NCI-H774 (cell line): ENCODE results near the gene NPHS1.
"Not testable (repeated sequence)": the region's sequence is repeated elsewhere in the genome, so short reads cannot be mapped to it uniquely, and the experiment has no call there.

ENCODE experiments used
- DNase-seq: peaks from one replicate; lab custom pipeline; 2025; lab: John Stamatoyannopoulos, UW

Gene NPHS1

DNA sequence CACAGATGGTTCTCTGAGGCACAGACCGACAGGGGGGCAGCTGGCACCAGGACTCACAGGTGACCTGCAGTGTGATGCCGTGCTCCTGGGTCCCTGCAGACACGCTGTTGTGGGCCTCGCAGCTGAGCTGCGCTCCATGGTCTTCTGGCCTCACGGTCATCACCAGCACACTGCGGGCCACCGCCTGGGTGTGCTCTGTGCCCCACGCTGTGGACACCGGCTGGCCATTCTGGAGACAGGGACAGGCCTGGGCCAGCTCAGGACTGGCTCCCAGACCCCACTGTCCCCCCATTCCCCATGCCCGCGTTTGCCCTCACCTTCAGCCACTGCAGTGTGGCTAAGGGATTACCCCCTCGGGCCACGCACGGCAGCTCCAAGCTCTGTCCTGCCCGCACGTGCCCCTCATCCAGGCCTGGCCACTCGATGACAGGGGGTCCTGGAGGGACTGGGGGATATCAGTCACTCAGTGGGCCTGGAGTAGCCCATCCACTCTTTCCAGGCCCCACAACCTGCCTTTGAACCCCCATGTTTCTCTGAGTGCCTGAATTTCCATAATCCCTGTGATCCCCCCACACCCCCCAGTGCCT lies 3.3 kb downstream of the NPHS1 start:
- no peak for DNase-seq

DNA sequence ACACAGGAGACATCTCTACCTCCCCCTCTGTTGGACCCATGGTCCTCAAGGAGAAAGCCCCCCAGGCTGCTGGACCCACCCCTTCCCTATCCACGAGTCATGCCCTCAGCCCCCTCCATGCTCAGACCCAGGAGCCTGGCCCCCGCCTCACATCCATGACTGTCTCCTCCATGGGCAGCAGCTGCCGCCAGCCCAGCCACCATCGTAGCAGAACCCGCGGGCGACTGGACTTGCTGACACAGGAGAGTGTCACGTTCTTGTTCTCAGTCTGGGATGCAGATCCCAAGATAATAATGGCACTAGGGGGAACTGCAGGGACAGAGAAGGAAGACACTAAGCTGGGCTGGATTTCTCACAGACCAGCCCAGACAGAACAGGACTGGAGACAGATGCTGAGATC lies 3.8 kb downstream of the NPHS1 start:
- DNase-seq: no peak

DNA sequence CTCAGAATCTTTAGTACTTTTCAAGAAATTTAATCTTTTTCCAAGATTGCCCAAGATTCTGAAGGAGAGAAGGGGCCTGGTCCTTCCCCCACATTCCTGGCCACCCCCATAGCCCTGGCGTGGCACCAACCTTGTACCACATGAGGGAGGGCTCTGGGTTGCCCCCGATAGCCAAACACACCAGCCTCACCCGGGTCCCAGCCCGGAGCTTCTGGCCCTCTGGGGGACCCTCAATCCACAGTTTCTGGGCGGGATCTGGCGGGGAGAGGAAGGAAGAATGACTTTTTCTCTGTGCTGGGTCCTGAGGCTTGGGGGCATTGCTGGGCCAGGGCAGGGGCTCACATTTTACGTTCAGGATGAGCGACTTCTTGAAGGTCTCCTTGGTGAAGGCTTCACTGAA lies 4.4 kb downstream of the NPHS1 start:
- no peak for DNase-seq

DNA sequence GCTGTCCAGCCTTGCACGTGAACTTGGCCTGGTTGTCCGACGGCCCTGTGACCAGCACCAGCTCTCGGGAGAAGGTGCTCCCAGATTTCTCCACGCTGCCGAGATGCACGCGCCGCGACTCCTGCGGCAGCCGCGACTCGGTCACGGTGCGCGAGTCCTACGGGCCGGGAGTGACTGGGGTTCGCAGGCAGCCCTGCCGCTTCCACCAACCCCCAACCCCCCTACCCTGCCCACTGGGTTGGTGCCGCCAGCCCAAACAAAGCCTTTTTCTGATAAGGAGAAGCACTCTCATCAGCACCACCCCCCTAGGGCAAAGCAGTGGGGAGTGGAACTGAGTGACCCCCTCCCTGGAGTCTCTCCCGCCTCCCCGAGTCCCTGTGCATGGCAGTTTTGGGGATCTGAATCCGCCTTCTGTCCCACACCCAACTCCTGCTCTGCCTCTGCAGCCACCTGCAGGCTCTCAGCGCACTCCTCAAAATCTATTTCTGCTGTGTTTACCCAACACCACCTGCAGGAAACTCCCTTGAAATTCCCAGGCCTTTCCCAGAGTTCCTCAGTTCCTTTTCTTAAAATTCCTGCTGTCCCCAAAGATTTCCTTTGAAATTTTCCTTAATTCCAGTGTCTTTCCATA lies 6.2 kb downstream of the NPHS1 start:
- DNase-seq: peak; percentile 23

DNA sequence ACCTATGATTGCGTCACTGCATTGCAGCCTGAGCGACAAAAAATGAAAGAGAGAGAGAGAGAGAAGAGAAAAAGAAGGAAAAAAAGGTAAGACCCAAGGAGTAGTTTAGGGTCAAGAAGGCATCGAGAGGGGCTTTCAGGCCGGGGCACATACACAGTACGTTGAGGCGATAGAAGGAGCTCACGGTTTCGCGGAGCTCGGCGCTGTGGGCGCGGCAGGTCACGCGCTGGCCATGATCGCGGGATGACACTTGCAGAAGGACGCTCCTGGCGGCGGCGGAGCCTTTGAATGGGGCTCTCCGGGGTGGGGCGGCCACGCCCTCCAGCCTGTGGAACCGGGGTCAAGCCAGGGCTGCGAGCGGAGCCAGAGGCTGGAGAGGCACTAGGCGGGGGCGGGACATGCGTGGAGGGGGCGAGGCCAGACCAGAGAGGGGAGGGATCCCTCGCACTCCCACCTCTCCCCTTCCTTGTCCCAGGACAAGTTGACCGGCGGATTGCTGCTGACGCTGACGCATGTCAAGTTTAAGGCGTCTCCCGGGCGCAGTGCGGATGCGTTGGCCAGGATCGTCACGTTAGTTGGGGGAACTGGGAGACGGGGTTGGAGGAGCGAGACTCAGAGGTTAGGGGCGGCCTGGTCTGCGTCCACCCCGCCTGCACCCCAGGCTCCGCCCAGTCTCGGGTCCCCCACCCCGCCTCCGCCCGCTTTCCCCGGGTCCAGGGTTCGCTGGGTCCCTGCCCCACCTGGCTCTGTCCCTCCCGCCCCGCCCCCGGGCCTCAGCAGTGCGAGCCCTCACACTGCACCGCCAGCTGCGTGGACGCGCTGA lies 6.9 kb downstream of the NPHS1 start:
- no peak for DNase-seq

DNA sequence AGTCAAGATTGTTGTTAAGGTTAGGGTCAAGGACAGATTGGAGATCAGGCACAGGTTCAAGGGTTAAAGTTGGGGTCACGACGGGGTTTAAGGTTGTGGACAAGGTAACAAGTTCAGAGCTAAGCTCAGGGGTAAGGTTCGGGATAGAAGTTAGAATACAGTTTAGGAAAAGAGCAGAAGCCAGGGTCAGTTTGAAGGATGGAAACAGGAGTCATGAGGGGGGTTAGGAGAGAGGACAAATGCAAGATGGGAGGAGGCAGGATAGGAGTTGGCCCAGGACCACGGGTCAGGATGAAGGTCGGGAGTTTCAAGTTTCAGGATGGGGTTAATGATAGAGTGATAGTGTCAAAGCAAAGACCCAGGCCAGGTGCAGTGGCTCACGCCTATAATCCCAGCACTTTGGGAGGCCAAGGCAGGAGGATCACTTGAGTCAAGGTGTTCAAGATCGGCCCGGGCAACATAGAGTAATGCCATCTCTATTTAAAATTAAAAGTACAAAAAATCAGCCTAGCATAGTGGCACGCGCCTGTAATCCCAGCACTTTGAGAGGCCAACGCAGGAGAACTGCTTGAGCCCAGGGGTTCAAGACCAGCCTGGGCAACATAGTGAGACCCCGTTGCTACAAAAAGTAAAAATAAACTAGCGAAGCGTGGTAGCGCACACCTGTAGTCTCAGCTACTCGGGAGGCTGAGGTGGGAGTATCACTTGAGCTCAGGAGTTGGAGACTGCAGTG lies 7.7 kb downstream of the NPHS1 start:
- no peak for DNase-seq

DNA sequence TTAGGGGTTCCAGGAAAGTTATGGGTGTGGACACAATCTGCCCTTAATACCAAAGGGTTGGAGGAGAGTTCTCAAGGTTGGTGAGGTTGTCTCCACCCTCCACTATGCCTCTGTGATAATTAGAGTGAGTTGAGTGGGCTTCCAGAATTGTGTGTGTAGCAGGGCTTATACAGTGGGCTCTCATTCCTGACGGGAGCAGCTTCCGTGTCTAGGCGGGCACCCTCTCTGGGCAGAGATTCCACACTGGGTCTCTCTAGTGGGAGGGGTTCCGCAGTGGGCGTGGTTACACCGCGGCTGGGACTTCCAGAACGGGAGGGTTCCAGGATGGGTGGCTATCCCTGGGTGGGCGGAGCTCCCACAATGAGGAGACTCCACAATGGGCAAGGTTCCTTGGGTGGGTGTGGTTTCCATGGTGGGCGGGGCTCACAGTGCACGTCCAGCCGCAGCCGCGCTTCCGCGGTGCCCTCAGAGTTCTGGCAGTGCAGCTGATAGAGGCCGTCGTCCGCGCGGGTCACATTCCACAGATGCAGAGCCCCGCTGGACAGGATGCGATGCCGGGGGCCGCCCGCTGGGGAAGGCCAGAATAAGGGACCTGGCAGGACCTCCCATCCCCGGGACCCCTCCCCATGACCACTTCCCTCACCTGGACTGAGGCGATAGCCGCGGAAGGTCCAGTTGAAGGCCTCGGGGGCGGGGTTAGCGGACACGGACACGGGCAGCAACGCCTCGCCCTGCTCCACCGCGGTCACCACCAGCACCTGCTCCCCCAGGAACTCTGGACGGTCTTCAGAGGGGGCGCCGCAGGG lies 8.4 kb downstream of the NPHS1 start:
- peak; percentile 60 for DNase-seq

DNA sequence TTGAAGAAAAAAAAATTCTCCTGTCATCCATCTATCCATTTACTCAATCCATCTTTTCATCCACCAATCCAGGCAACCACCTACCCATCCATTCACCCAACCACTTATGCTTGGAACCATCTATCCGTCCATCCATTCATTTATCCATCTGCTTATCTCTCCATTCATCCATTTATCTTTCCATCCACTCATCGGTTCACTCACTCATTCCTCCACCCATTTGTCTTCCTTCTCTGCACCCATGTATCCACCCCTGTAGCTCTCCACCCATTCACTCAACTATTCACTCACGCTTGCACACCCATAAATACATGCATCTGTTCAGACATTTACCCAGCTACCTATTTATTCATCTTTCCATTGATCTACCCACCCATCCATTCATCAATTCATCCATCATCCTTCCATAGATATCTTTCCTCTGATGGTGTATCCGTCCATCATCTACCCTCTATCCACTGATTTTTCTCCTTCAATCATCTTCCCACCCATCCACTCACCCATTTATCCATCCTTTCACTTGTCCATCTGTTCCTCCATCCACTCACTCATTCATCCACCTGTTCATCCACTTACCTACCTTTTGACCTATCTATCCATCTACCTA lies 9.5 kb downstream of the NPHS1 start:
- DNase-seq: no peak

DNA sequence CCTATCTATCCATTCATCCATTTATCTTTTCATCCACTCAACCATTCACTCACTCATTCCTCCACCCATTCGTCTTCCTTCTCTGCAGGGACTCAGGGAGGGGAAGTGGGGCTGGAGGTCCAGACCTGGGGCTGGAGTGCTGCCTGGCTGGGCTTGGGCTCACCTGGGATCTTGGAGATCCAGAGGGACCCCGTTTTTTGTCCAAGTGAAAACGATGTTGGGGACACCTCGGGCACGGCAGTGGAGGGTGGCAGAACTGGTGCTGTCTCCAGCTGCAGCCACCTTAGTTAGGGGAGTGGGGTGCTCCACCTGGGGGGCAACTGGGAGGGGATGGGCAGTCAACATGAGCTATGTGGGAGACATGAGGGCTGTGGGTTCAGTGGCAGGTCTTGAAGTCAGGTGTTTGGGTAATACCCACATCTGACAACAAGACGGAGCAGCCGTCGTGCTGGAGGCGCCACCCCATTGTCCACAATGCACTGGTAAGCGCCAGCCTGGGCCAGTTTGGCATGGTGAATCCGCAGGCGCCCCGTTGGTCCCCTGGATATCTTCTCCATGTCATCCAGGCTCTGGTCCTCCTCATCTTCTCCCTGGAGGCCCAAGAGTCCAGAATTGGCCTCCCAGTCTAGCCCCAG lies 10.2 kb downstream of the NPHS1 start:
- DNase-seq: no peak

DNA sequence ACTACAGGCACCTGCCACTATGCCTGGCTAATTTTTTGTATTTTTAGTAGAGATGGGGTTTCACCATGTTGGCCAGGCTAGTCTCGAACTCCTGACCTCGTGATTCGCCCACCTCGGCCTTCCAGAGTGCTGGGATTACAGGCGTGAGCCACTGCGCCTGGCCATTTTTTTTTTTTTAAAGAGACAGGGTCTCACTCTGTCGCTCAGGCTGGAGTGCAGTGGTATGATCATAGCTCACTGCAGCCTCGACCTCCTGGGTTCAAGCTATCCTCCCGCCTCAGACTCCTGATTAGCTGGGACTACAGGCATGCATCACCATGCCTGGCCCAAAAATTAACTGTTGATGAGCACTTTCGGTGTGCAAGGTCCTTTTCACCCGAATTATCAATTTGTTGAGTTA lies 16.2 kb downstream of the NPHS1 start:
- not testable (repeated sequence) for DNase-seq

DNA sequence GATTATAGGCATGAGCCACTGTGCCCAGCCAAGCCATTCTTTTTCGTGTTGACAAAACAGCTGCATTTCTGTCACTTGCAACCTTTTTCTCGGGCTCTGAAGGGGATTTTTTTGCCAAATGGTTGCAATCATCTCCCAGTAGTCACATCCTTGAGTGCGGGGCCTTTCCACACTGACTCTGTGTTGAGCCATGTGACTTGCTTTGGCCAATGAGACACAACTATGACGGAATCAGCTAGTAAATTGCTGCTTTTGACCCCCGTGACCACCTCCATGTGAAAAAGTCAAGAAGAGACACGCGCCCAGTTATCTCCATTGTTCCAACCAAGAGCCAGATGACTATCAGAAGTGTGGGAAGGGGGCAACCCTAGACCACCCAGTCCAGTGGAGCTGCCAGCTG lies 18.3 kb downstream of the NPHS1 start:
- DNase-seq: no peak

DNA sequence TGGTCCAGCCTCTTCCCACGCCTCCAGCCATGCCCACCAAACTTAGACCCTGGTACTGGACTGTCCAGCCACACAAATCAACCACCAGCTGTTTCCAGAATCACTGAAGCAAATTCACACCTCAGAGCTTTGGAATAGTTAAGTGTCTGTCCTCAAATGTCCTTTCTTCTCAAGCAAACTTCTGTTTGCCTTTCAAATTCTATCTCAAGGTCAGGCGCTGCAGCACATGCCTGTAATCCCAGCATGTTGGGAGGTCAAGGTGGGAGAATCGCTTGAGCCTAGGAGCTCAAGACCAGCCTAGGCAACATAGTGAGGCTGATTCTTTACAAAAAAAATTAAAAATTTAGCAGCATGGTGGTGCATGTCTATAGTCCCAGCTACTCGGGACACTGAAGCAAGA lies 20.2 kb downstream of the NPHS1 start:
- DNase-seq: no peak

DNA sequence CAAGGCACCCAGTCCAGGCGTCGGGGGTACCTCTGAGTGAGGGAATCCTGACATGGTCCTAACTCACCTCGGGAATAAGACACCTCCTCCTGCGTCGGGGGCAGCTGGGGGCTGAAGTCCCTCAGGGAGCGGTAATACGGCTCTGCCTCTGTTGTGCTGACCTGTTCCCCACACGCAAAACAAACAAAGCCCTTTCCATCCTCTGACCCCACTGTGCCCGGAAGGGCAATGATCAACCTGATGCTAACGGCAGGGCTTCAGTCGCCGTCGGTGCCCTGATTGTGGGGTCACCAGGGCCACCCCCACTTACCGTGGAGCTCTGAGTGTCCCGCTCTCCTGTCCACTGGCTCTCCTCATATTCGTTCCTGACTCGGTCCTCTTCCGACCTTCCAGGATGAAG lies 21.3 kb downstream of the NPHS1 start:
- DNase-seq: no peak

DNA sequence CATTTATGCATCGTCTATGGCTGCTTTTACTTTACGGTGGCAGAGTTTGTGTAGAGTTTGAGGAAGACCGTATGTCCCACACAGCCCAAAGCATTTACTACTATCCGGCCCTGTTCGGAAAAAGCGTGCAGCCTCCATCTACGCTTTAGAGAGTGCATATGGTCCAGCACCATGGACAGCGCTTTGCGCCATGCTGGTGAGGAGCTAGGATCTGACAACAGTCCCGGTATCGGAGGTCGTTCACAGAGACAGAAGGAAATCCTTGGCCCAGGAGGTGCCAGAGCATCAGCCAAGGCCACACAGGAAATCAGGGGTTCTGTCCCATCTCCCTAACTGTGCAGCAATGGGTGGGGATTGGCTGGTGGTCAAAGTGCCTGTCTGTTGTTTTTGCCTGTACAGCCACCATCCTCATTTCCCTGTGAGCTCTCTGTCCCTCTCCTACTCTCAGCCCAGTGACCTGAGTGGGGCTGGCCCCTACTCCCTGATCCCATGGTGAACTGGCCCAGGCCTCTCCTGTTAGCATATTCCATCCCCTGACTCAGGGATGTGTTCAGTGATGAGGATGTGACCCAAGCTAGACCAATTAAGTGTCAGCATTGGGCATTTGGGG lies 23.5 kb downstream of the NPHS1 start:
- no peak for DNase-seq

DNA sequence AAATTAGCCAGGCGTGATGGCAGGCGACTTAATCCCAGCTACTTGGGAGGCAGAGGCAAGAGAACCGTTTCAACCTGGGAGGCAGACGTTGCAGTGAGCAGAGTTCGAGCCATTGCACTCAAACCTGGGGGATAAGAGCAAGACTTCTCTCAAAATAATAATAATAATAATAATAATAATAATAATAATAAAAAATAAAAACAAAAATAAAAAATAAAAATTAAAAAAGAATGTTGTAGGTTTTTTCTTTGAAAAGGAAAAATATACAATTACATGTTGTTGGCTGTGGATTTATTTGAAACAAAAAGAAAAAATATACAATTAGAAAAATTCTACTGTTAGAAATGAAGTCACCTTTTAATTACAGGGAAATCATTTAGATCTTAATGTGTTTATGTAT lies 28.2 kb downstream of the NPHS1 start:
- DNase-seq: no peak

DNA sequence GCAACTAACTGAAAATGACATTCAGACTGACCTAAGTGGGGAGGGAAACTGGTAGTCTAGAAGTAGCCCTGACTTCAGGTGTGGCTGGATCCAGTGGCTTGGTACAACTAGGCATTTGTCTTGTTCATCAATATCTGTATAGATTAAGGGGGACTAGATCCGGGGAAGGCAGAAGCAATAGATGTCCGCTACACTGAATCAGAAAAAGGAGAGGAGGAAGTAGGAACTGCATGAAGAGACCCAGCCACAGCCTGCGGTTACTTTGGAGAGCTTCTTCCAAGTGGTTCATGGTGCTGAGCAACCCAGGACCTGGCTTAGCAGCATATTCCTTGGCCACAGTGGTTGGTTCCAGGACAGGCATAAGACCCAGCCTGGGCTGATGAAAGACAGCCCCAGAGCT lies 29.7 kb downstream of the NPHS1 start:
- no peak for DNase-seq

DNA sequence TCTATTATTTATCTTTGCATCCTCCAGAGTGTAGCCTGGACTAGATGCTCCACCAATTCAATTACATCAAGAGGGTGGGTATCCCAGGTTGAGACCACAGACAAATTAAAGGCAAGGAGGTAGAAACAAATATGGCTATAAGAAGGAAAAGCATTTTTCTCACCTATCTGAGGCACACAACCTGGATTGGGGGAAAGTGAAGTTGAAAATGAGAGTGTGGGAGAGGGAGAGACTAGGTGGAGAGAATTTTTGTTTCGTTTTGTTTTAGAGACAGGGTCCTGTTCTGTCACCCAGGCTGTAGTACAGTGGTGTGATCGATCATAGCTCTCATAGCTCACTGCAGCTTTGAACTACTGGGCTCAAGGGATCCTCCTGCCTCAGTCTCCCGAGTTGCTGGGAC lies 33.9 kb downstream of the NPHS1 start:
- DNase-seq: no peak

DNA sequence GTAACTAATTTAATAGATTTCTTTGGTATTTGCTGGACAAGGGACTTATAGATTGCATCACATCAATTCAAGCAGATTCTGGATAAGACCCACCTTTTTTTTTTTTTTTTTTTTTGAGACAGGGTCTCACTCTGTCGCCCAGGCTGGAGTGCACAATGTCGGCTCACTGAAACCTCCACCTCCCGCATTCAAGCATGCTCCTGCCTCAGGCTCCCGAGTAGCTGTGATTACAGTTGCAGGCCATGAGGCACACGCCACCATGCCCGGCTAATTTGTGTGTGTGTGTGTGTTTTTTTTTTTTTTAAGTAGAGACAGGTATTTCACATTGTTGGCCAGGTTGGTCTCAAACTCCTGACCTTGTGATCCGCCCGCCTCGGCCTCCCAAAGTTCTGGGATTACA lies 35.5 kb downstream of the NPHS1 start:
- DNase-seq: no peak

DNA sequence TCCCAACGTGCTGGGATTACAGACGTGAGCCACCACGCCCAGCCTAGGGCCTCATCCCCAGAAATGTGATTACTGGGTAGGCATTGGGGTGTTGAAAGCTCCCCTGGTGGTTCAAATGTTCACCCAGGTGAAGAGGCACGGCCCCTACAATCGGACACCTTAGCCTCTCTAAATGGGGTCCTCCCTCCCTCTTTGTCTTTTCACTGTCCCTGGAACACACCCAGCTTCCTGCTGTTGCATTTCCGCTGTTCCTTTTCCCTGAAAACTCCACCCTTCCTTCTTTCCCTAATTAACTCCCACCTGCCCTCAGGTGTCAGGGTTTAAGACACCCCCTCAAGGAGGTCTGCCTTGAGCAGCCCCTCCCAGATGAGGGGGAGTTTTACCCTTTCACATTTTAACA lies 36.0 kb downstream of the NPHS1 start:
- DNase-seq: no peak

DNA sequence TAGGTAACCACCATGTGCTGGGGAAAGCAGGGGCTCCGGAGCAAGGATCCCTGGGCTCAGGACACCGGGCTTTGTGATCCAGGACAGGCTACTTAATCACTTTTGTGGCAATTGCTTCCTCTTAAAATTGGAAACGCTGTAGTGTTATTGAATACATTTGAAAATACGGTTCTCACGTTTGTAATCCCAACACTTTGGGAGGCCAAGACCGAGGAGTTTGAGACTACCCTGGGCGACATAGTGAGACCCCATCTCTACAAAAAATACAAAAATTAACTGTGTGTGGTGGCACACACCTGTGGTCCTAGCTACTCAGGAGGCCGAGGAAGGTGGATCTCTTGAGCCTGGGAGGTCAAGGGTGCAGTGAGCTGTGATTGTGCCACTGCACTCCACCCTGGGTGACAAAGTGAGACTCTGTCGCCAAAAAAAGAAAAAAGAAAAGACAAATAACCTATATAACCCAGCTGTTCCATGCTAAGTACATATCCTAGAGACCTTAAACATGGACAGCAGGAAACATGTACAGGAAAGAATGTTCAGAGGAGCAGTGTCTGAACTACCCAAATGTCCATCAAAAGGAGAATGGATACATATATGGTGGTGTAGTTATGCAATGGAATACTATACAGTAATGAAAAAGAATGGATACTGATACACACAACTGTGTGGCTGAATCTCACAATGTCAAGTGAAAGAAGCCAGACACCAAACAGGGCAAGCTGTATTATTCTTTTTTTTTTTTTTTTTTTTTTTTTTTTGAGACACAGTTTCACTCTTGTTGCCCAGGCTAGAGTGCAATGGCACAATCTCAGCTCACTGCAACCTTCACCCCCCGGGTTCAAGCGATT lies 39.0 kb downstream of the NPHS1 start:
- no peak for DNase-seq
